C4-2B (cell line): ENCODE measurements around the gene TEDC1.

Experiments
- H3K27ac ChIP-seq: fragments of 450-650 bp; 2 replicates; pipeline ENCODE4 v1.5.1; 2017
- CTCF ChIP-seq: fragments of 450-650 bp; conservative IDR thresholded peaks from 2 replicates; pipeline ENCODE4 v1.5.1; 2017; ENCODE audit warnings: mild to moderate bottlenecking
- ZFX ChIP-seq: fragments of 450-650 bp; IDR thresholded peaks from 2 replicates; pipeline ENCODE4 v1.6.1; 2017

TEDC1 gene

GRCh38 chr14:105528586-105529318 is 37.7 kb downstream of the TEDC1 start:
- H3K27ac ChIP-seq = peak overlapping the region; percentile 53
- TF ChIP-seq ZFX = peak; percentile 48; the same call in 1 of the 2 replicates
- TF ChIP-seq CTCF = peak; percentile 75

GRCh38 chr14:105529319-105529568 is 38.2 kb downstream of the TEDC1 start:
- no peak overlapping the region for H3K27ac ChIP-seq
- TF ChIP-seq ZFX (no peak), CTCF (no peak)

- H3K27ac ChIP-seq = no peak overlapping the region
These were observed 38.7 kb downstream of the TEDC1 start for GRCh38 chr14:105529569-105530284.

GRCh38 chr14:105530285-105531087 is 39.4 kb downstream of the TEDC1 start:
- H3K27ac ChIP-seq = no peak overlapping the region
- no peak for TF ChIP-seq CTCF
- TF ChIP-seq ZFX = no peak

More at GRCh38 chr14:105529569-105530284, 38.7 kb downstream of the TEDC1 start:
- TF ChIP-seq ZFX (no peak), CTCF (no peak)

- H3K27ac ChIP-seq = no peak overlapping the region
- TF ChIP-seq CTCF = no peak
- no peak for TF ChIP-seq ZFX
These were observed 40.2 kb downstream of the TEDC1 start for GRCh38 chr14:105531088-105531893.

GRCh38 chr14:105531894-105532623 is 41.0 kb downstream of the TEDC1 start:
- TF ChIP-seq CTCF (no peak), ZFX (no peak)

More at GRCh38 chr14:105531894-105532623, 41.0 kb downstream of the TEDC1 start:
- H3K27ac ChIP-seq = no peak overlapping the region
